Mucosa of descending colon (tissue), 3 donors: ENCODE measurements around the gene XPR1. TPM values are rescaled to one million over a fixed set of nuclear protein-coding genes. Genes with fewer than 3 reads are reported as not detected.

Experiments
- ATAC-seq: fragments of 200-7000 bp; cut with Tn5 transposase; one replicate; pipeline ENCODE4 v1.9.1; 2020; ENCODE audit warnings: mild to moderate bottlenecking, moderate library complexity
- DNase-seq, 3 donors: peaks; one replicate each; pipeline ENCODE4 v3.0.0-alpha.2; 2020
- H3K36me3 ChIP-seq: fragments of 200-600 bp; one replicate; pipeline ENCODE4 v1.8.0; 2021; ENCODE audit warnings: low read depth, mild to moderate bottlenecking
- H3K4me1 ChIP-seq: fragments of 200-600 bp; one replicate; pipeline ENCODE4 v1.8.0; 2021; ENCODE audit warnings: low read depth, mild to moderate bottlenecking
- H3K4me3 ChIP-seq: fragments of 200-600 bp; one replicate; pipeline ENCODE4 v1.8.0; 2021; ENCODE audit warnings: mild to moderate bottlenecking
- H3K9me3 ChIP-seq: fragments of 200-600 bp; one replicate; pipeline ENCODE4 v1.8.0; 2021; ENCODE audit warnings: mild to moderate bottlenecking
- intact Hi-C, 2 donors: fragments of 100-400 bp; cut with DNase I in 1 of 2; cut with micrococcal nuclease in 1 of 2; formaldehyde crosslinking; loops; one replicate each; pipeline versions ENCODE4 v1.11.0 to v1.11.1; 2022; cut with DNase I, micrococcal nuclease
- total RNA-seq, 3 donors: library from RNA; stranded (reverse); fragmentation: NEBNext Ultra II Directional in 2 of 3; extraction: Animal tissue kit (Norgen Biotek cat#: 25700) in 2 of 3; gene quantifications; one replicate each; pipeline versions ENCODE4 v1.2.1 to v1.2.4, GENCODE V29; 2021 to 2023
- TF ChIP-seq, protein P1 (sequence below): fragments of 200-600 bp; IDR thresholded peaks from one replicate; pipeline ENCODE4 v1.8.0; 2022; ENCODE audit warnings: antibody characterized with exemption, mild to moderate bottlenecking
- donor health status: DM: no; HTN: no; CAD: no; lungs with moderate emphysema.
- donor health status: DM: no; HTN: no; CAD: no.
- donor health status: DM: no; HTN: yes; CAD: no.

XPR1 gene
- total RNA-seq, 3 donors from 2014 or later, result 31.6 to 64.9 (median 34.6) TPM

DNA sequence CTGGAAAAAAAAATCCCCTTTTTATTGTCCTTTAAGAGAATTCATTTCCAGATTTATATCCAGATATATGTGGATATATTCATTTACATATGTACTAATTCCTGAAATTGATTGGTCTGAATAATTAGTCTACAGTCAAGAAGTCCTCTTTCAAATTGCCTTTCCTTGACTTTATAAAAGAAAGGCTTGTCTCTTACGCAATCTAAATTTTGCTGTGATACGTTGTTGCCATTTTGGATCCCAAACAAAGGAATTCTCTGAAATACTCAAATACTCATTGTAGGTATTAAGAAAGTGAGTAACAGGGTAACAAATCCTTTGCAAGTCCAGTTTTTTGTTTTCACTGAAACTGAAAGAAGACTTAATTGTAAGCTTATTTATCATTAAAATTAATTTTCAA is 144.0 kb downstream of the XPR1 start:
- no peak for ATAC-seq
- intact Hi-C loops, result no loop called here
- Histone ChIP-seq H3K4me1 (no peaks in the 10 kb centered on the region), H3K9me3 (no peaks in the 10 kb centered on the region), H3K36me3 (no peaks in the 10 kb centered on the region), H3K4me3 (no peak overlapping the region)
- TF ChIP-seq, protein P1, sequence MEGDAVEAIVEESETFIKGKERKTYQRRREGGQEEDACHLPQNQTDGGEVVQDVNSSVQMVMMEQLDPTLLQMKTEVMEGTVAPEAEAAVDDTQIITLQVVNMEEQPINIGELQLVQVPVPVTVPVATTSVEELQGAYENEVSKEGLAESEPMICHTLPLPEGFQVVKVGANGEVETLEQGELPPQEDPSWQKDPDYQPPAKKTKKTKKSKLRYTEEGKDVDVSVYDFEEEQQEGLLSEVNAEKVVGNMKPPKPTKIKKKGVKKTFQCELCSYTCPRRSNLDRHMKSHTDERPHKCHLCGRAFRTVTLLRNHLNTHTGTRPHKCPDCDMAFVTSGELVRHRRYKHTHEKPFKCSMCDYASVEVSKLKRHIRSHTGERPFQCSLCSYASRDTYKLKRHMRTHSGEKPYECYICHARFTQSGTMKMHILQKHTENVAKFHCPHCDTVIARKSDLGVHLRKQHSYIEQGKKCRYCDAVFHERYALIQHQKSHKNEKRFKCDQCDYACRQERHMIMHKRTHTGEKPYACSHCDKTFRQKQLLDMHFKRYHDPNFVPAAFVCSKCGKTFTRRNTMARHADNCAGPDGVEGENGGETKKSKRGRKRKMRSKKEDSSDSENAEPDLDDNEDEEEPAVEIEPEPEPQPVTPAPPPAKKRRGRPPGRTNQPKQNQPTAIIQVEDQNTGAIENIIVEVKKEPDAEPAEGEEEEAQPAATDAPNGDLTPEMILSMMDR, result no peak
- no peak for DNase-seq

DNA sequence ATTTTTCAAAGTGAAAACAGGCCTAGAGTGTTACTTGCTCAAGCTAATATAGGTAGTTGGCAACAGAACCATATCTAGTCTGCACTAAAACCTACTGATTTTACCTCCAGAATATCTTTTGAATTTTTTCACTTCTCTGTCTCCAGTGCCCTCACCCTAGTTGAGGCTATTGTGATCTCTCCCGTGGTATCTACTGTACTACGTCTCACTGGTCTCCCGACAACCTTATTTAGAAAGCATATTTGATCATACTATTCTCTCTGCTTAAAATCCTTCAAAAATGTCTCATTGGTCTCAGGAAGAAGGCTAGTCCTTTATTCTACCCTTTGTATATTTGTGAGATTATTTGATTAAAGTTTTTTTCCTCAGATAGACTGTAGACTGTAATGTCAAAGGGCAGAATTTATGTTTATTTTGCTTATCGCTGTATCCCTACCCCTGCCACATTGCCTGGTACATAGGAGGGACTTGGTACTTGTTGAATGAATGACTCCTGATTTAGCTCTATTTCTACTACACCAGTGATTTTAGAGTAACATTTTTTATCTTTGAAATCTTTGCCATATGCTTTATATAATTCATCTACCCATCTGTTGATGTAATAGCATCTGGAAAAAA is 145.4 kb downstream of the XPR1 start:
- Histone ChIP-seq H3K4me1 (no peaks in the 10 kb centered on the region), H3K4me3 (no peak overlapping the region), H3K9me3 (no peaks in the 10 kb centered on the region), H3K36me3 (no peaks in the 10 kb centered on the region)
- peak; percentile 39 for ATAC-seq
- intact Hi-C loops, result no loop called here
- no peak for DNase-seq
- TF ChIP-seq, protein P1, result no peak

DNA sequence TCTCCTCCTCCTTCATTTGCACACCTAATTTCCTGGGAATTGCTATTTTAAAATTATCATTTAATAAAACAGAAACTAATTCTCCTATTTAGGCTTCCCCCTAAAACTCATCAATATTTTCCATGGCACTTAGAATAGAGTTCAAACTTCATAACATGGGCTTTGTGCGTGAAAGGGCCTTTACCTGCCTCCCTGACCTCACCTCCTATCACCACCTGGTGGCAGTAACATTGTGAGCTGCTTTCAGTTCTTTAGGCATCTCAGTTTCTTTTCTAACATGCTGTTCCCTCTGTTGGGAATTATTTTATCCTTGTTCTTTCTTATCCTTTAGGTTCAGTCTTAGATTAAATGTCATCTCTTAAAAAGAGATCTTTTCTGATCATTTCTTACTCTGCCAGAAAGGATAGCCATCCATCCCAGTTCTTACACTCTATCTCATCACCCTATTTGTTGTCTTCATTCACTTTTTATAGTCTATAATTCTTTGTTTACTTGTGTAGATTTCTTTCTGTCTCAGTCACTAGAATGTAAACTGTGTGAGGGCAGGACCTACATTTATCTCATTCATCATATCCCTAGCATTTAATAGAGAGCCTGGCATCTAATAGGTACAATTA is 147.1 kb downstream of the XPR1 start:
- DNase-seq, result peak in 1 of 3 donors; percentile 40
- Histone ChIP-seq H3K9me3 (no peaks in the 10 kb centered on the region), H3K4me3 (no peak overlapping the region), H3K4me1 (no peaks in the 10 kb centered on the region), H3K36me3 (no peaks in the 10 kb centered on the region)
- TF ChIP-seq, protein P1, result peak; percentile 13
- intact Hi-C loops, result no loop called here
- ATAC-seq, result peak; percentile 55

DNA sequence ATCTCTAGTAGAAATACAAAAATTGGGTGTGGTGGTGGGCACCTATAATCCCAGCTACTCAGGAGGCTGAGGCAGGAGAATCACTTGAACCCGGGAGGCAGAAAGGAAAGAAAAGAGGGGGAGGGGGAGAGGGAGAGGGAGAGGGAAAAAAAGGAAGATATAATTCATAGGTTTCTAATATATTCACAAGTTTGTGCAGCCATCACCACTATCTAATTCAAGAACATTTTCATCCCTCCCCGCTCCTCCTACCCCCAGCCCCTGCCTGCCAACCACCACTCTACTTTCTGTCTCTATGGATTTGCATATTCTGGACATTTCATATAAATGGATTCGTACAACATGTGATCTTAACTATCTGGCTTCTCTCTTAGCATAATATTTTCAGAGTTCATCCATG is 147.8 kb downstream of the XPR1 start:
- ATAC-seq (no peak), DNase-seq (no peak)
- TF ChIP-seq, protein P1, result no peak
- H3K4me1 ChIP-seq, result no peaks in the 10 kb centered on the region
- H3K36me3 ChIP-seq, result no peaks in the 10 kb centered on the region
- no peak overlapping the region for H3K4me3 ChIP-seq
- intact Hi-C loops, result no loop called here
- H3K9me3 ChIP-seq, result no peaks in the 10 kb centered on the region

DNA sequence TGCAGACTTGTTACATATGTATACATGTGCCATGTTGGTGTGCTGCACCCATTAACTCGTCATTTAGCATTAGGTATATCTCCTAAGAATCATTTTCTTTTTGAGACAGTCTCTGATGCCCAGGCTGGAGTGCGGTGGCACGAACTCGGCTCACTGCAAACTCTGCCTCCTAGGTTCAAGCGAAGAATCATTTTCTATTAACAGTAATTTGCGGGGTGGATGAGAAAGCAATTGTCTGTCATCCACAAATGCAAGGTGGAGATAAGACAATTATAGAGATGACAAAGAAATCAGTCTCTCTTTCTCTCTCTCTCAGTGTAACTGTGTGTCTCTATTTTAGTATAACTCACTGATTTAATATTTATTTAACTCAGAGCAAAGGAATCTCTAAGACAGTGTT is 149.9 kb downstream of the XPR1 start:
- no peaks in the 10 kb centered on the region for H3K4me1 ChIP-seq
- ATAC-seq, result no peak
- intact Hi-C loops, result no loop called here
- TF ChIP-seq, protein P1, result no peak
- no peak overlapping the region for H3K4me3 ChIP-seq
- DNase-seq, result no peak
- no peaks in the 10 kb centered on the region for H3K36me3 ChIP-seq
- H3K9me3 ChIP-seq, result no peaks in the 10 kb centered on the region
